ENCODE data around the gene PRDM16. TPM values are rescaled to one million over a fixed set of nuclear protein-coding genes. Genes with fewer than 3 reads are reported as not detected.
A peak's percentile ranks its signal among the peaks of the same experiment; 100 is the strongest.

Gene PRDM16
- total RNA-seq, 4 donors from 2014 or later, result 15.7 to 54.3 (median 27.6) TPM

GRCh38 chr1:3378411-3379208 lies 309.6 kb downstream of the PRDM16 start:
- Histone ChIP-seq H3K27ac (peak overlapping the region; percentile 70 to 80 (median 78)), H3K27me3 (no peaks in the 10 kb centered on the region), H3K4me1 (peaks cover 23 to 41% of the 10 kb centered on the region in 2 donors), H3K36me3 (no peaks in the 10 kb centered on the region), H3K4me3 (replicated peaks in 1 of 3) (no peak overlapping the region), H3K9me3 (no peaks in the 10 kb centered on the region)
- intact Hi-C loops (cut with DNase I), result no loop called here
- no peak for TF ChIP-seq POLR2A (IDR thresholded peaks at IDR 0.05)
- TF ChIP-seq, protein P1, sequence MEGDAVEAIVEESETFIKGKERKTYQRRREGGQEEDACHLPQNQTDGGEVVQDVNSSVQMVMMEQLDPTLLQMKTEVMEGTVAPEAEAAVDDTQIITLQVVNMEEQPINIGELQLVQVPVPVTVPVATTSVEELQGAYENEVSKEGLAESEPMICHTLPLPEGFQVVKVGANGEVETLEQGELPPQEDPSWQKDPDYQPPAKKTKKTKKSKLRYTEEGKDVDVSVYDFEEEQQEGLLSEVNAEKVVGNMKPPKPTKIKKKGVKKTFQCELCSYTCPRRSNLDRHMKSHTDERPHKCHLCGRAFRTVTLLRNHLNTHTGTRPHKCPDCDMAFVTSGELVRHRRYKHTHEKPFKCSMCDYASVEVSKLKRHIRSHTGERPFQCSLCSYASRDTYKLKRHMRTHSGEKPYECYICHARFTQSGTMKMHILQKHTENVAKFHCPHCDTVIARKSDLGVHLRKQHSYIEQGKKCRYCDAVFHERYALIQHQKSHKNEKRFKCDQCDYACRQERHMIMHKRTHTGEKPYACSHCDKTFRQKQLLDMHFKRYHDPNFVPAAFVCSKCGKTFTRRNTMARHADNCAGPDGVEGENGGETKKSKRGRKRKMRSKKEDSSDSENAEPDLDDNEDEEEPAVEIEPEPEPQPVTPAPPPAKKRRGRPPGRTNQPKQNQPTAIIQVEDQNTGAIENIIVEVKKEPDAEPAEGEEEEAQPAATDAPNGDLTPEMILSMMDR (IDR thresholded peaks at IDR 0.05), result no peak
- 83 to 90% methylated on average over 14 of the region's 17 CpGs for WGBS, 2 donors
- DNase-seq, result peak; percentile 71 to 73

GRCh38 chr1:3379934-3380333 lies 310.9 kb downstream of the PRDM16 start:
- Histone ChIP-seq H3K4me1 (peaks cover 23 to 39% of the 10 kb centered on the region in 2 donors), H3K36me3 (no peaks in the 10 kb centered on the region), H3K27me3 (no peaks in the 10 kb centered on the region), H3K4me3 (replicated peaks in 1 of 3) (no peak overlapping the region), H3K27ac (peak overlapping the region; percentile 86 to 95 (median 95)), H3K9me3 (no peaks in the 10 kb centered on the region)
- WGBS, 2 donors, result 41 to 74% methylated on average over 6 of the region's 6 CpGs
- intact Hi-C loops (cut with DNase I), result no loop called here
- TF ChIP-seq POLR2A (IDR thresholded peaks at IDR 0.05), result no peak
- TF ChIP-seq, protein P1 (IDR thresholded peaks at IDR 0.05), result no peak
- peak; percentile 54 to 61 for DNase-seq

- TF ChIP-seq, protein P1 (IDR thresholded peaks at IDR 0.05), result no peak
- TF ChIP-seq POLR2A (IDR thresholded peaks at IDR 0.05), result peak in 1 of 2 donors; percentile 52
- H3K27me3 ChIP-seq, result no peaks in the 10 kb centered on the region
- intact Hi-C loops (cut with DNase I), result no loop called here
- H3K9me3 ChIP-seq, result no peaks in the 10 kb centered on the region
- peak overlapping the region; percentile 86 to 95 (median 95) for H3K27ac ChIP-seq
- H3K36me3 ChIP-seq, result no peaks in the 10 kb centered on the region
- peaks cover 23 to 39% of the 10 kb centered on the region in 2 donors for H3K4me1 ChIP-seq
- H3K4me3 ChIP-seq (replicated peaks in 1 of 3), result no peak overlapping the region
- peak; percentile 91 for DNase-seq
- WGBS, 2 donors, result 24 to 50% methylated on average over 4 to 11 of the region's 11 CpGs
Measured at GRCh38 chr1:3380469-3380868, 311.5 kb downstream of the PRDM16 start.

DNA sequence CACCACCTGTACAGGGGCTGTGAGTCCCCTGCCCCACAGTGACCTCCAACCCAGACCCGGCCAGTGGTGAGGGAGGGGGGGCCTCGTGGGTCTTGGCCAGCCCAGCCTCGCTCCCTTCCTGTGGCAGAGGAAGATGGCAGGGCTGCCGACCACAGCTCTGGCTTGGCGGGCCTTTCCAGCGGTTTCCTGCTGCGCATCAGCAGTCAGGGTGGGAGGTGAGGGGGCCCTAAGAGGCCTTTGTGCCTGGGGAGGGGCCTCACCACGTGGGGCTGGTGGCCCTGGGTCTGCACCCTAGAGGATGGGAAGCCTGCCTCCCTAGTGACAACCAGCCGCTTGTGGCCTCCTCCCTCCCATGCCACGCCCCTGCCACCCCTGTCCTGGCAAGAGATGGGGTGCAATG lies 312.9 kb downstream of the PRDM16 start:
- 67 to 72% methylated on average over 2 to 10 of the region's 10 CpGs for WGBS, 2 donors
- Histone ChIP-seq H3K27ac (peak overlapping the region; percentile 50 to 95 (median 95)), H3K27me3 (no peaks in the 10 kb centered on the region), H3K36me3 (no peaks in the 10 kb centered on the region), H3K4me1 (peaks cover 23 to 39% of the 10 kb centered on the region in 2 donors), H3K4me3 (replicated peaks in 1 of 3) (no peak overlapping the region), H3K9me3 (no peaks in the 10 kb centered on the region)
- TF ChIP-seq, protein P1 (IDR thresholded peaks at IDR 0.05), result no peak
- DNase-seq, result no peak
- intact Hi-C loops (cut with DNase I), result no loop called here

DNA sequence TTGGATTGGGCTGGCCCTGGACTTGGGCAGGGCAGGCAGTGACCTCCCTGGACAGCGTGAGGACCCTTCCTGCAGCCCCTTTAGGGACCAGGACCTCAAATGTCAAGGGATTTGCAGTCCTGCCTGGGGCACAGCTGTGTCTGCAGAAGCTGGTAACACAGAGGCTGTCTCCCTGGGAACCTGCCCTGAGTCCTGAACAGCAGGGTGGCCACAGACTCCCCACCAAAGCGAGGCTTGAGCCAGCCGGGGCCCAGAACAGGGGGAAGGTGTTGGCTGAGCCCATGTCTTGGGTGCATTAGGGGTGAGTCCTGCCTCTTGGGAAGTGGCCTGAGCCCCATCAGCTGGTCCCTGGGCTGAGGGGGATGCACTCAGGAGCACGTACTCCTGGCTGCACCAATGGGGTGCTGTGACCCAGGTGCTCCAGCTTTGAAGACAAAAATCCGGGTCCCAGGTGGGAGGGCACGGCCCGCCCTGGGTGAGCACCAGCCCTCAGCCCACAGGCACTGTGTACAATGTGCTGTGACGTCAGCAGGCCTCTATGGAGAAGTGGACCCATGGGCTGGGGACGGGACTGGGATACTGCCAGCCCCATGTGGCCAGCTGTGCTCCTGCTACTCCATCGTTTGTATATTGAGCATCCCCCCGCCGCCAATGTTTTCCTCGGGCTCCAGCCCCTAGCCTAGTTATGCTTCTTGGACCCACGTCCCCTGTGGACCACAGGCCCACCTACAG lies 313.5 kb downstream of the PRDM16 start:
- no peak for DNase-seq
- Histone ChIP-seq H3K36me3 (no peaks in the 10 kb centered on the region), H3K9me3 (no peaks in the 10 kb centered on the region), H3K4me3 (replicated peaks in 1 of 3) (no peak overlapping the region), H3K4me1 (peaks cover 23 to 39% of the 10 kb centered on the region in 2 donors), H3K27me3 (no peaks in the 10 kb centered on the region), H3K27ac (peak overlapping the region; percentile 50 to 95 (median 95))
- intact Hi-C loops (cut with DNase I), result no loop called here
- no peak for TF ChIP-seq POLR2A (IDR thresholded peaks at IDR 0.05)
- TF ChIP-seq, protein P1 (IDR thresholded peaks at IDR 0.05), result no peak
- 85 to 93% methylated on average over 7 to 10 of the region's 14 CpGs for WGBS, 2 donors

Data from thyroid gland (tissue), 4 donors.